OCI-LY3 (cell line): ENCODE data around the gene KDM5A.
A peak's percentile ranks its signal among the peaks of the same experiment; 100 is the strongest.

Experiments used
- H2AFZ ChIP-seq: fragments of 200-600, 300-600 bp; shearing (Covaris generic); 2 replicates; pipeline ENCODE4 v1.6.0; 2014; ENCODE audit warnings: antibody characterized with exemption, low read depth, low read length
- H3K27ac ChIP-seq: fragments of 200-600, 300-600 bp; sonication (generic); 2 replicates; pipeline ENCODE4 v1.5.1; 2014; ENCODE audit warnings: mild to moderate bottlenecking, low read length, moderate library complexity, mixed read lengths
- H3K27me3 ChIP-seq: fragments of 200-600, 300-600 bp; sonication (generic); 2 replicates; pipeline ENCODE4 v1.6.1; 2014; ENCODE audit warnings: low read depth, low read length, mixed read lengths
- H3K36me3 ChIP-seq: fragments of 200-600, 300-600 bp; sonication (generic); replicated peaks from 2 replicates; pipeline ENCODE3; 2014; ENCODE audit warnings: low read depth, low read length, mixed read lengths
- H3K4me1 ChIP-seq: fragments of 300-600, 200-600 bp; sonication (generic); 2 replicates; pipeline ENCODE4 v1.6.1; 2014; ENCODE audit warnings: low read length, mixed read lengths
- H3K4me2 ChIP-seq: fragments of 200-600, 300-600 bp; sonication (generic); 2 replicates; pipeline ENCODE4 v1.6.1; 2014; ENCODE audit warnings: low read length, mixed read lengths
- H3K4me3 ChIP-seq: fragments of 300-600, 200-600 bp; sonication (generic); 2 replicates; pipeline ENCODE4 v1.5.1; 2014; ENCODE audit warnings: antibody characterized with exemption, mild to moderate bottlenecking, low read length, moderate library complexity
- H3K79me2 ChIP-seq: fragments of 300-600, 200-600 bp; shearing (Covaris generic); 2 replicates; pipeline ENCODE4 v1.6.1; 2014; ENCODE audit warnings: mild to moderate bottlenecking, low read length, mixed read lengths
- H3K9ac ChIP-seq: fragments of 300-600, 200-600 bp; shearing (Covaris generic); 2 replicates; pipeline ENCODE4 v1.6.0; 2014; ENCODE audit warnings: mild to moderate bottlenecking, low read length, moderate library complexity
- H3K9me3 ChIP-seq: fragments of 200-600, 300-600 bp; shearing (Covaris generic); 2 replicates; pipeline ENCODE4 v1.6.1; 2014; ENCODE audit warnings: low read length, mixed read lengths; ENCODE audit not compliant: insufficient read depth
- H4K20me1 ChIP-seq: fragments of 200-600, 300-600 bp; sonication (generic); 2 replicates; pipeline ENCODE4 v1.6.1; 2016; ENCODE audit warnings: low read length, mixed read lengths; ENCODE audit not compliant: insufficient read depth
- CTCF ChIP-seq: fragments of 200-600, 300-600 bp; sonication (generic); IDR thresholded peaks from 2 replicates; pipeline ENCODE4 v1.5.1; 2014; ENCODE audit warnings: antibody characterized with exemption, low read length, low read depth
- EZH2phosphoT487 ChIP-seq: fragments of 200-600 bp; shearing (Covaris generic); IDR thresholded peaks from 2 replicates; pipeline ENCODE4 v1.6.1; 2018; ENCODE audit warnings: antibody characterized with exemption, mixed run types, low read depth

The KDM5A gene

GRCh38 chr12:325906-326305, 63.2 kb downstream of the KDM5A start:
- Histone ChIP-seq H3K9me3 (no peaks in the 10 kb centered on the region), H3K4me3 (no peak overlapping the region), H3K9ac (no peak overlapping the region), H2AFZ (no peak overlapping the region), H3K4me2 (no peak overlapping the region), H3K4me1 (0 out of 2 replicates have a peak, but pooled peaks cover 5% of the 10 kb centered on the region), H3K79me2 (peaks cover 4% of the 10 kb centered on the region; the same call in 1 of the 2 replicates), H3K27ac (no peak overlapping the region), H3K36me3 (peaks cover 45% of the 10 kb centered on the region), H4K20me1 (0 out of 2 replicates have a peak, but pooled peaks cover 3% of the 10 kb centered on the region), H3K27me3 (no peaks in the 10 kb centered on the region)
- TF ChIP-seq CTCF (no peak), EZH2phosphoT487 (no peak)

GRCh38 chr12:323507-323906, 65.6 kb downstream of the KDM5A start:
- Histone ChIP-seq H3K4me1 (0 out of 2 replicates have a peak, but pooled peaks cover 5% of the 10 kb centered on the region), H2AFZ (no peak overlapping the region), H3K27ac (no peak overlapping the region), H3K4me2 (no peak overlapping the region), H3K4me3 (no peak overlapping the region), H3K9me3 (no peaks in the 10 kb centered on the region), H3K79me2 (peaks cover 4% of the 10 kb centered on the region; the same call in 1 of the 2 replicates), H3K27me3 (no peaks in the 10 kb centered on the region), H3K36me3 (peaks cover 57% of the 10 kb centered on the region), H4K20me1 (0 out of 2 replicates have a peak, but pooled peaks cover 3% of the 10 kb centered on the region), H3K9ac (no peak overlapping the region)
- no peak for TF ChIP-seq EZH2phosphoT487
- no peak for TF ChIP-seq CTCF

GRCh38 chr12:321606-322326, 67.4 kb downstream of the KDM5A start:
- no peak overlapping the region for H3K4me2 ChIP-seq
- H4K20me1 ChIP-seq: no peaks in the 10 kb centered on the region
- no peak overlapping the region for H3K9ac ChIP-seq
- no peak overlapping the region for H3K4me3 ChIP-seq
- peaks cover 74% of the 10 kb centered on the region for H3K36me3 ChIP-seq
- TF ChIP-seq CTCF: peak; percentile 12; the same call in 1 of the 2 replicates
- no peak for TF ChIP-seq EZH2phosphoT487
- H2AFZ ChIP-seq: no peak overlapping the region
- H3K4me1 ChIP-seq: 0 out of 2 replicates have a peak, but pooled peaks cover 5% of the 10 kb centered on the region
- no peaks in the 10 kb centered on the region for H3K27me3 ChIP-seq
- H3K9me3 ChIP-seq: no peaks in the 10 kb centered on the region
- H3K79me2 ChIP-seq: peaks cover 4% of the 10 kb centered on the region; the same call in 1 of the 2 replicates
- H3K27ac ChIP-seq: no peak overlapping the region

GRCh38 chr12:318759-319515, 70.2 kb downstream of the KDM5A start:
- Histone ChIP-seq H3K27me3 (no peaks in the 10 kb centered on the region), H3K9me3 (no peaks in the 10 kb centered on the region), H3K4me3 (no peak overlapping the region), H3K79me2 (no peaks in the 10 kb centered on the region), H3K27ac (no peak overlapping the region), H3K4me1 (no peaks in the 10 kb centered on the region), H3K9ac (no peak overlapping the region), H2AFZ (no peak overlapping the region), H3K36me3 (peaks cover 73% of the 10 kb centered on the region), H4K20me1 (no peaks in the 10 kb centered on the region; the same call in 1 of the 2 replicates), H3K4me2 (no peak overlapping the region)
- TF ChIP-seq EZH2phosphoT487: no peak
- TF ChIP-seq CTCF: no peak
